ENCODE data around the gene SESN2. TPM values are rescaled to one million over a fixed set of nuclear protein-coding genes. Genes with fewer than 3 reads are reported as not detected.

Gene SESN2
- total and polyA plus RNA-seq, 10 of the 15 experiments (the other 5 are each of a cell fraction or from before 2014, with no cell fraction given): 1.5 to 40.9 (median 17.8) TPM

GRCh38 chr1:28297826-28298225, 38.5 kb downstream of the SESN2 start (continued):
- no peak for TF ChIP-seq BMI1 (IDR thresholded peaks at IDR 0.05; ENCODE audit: borderline replicate concordance)
- TF ChIP-seq NFIC (IDR thresholded peaks at IDR 0.05; ENCODE audit: low read depth, low read length): peak; percentile 44; the same call in 1 of the 2 replicates
- TF ChIP-seq NFXL1 (IDR thresholded peaks at IDR 0.05; ENCODE audit: borderline replicate concordance): no peak
- TF ChIP-seq, protein P1, sequence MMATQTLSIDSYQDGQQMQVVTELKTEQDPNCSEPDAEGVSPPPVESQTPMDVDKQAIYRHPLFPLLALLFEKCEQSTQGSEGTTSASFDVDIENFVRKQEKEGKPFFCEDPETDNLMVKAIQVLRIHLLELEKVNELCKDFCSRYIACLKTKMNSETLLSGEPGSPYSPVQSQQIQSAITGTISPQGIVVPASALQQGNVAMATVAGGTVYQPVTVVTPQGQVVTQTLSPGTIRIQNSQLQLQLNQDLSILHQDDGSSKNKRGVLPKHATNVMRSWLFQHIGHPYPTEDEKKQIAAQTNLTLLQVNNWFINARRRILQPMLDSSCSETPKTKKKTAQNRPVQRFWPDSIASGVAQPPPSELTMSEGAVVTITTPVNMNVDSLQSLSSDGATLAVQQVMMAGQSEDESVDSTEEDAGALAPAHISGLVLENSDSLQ (IDR thresholded peaks at IDR 0.05): 0 out of 2 replicates have a peak, but pooled peaks have one; percentile 17
- no peak for TF ChIP-seq PRDM15 (CRISPR knock-in tag; IDR thresholded peaks at IDR 0.05)
- TF ChIP-seq PBX3 (IDR thresholded peaks at IDR 0.05; ENCODE audit: insufficient replicate concordance, low read depth, low read length): peak; percentile 72
- TF ChIP-seq TCF7 (IDR thresholded peaks at IDR 0.05; ENCODE audit: borderline replicate concordance): peak; percentile 95
- TF ChIP-seq DPF2 (IDR thresholded peaks at IDR 0.05): 0 out of 2 replicates have a peak, but pooled peaks have one; percentile 43
- peak; percentile 49 to 75; a peak in 2 of 4 replicates for TF ChIP-seq BHLHE40 (IDR thresholded peaks at IDR 0.05; ENCODE audit: borderline replicate concordance in 1 of 2, low read depth in 2 of 2, low read length in 1 of 2)
- no peak for TF ChIP-seq ZBED1 (IDR thresholded peaks at IDR 0.05; ENCODE audit: borderline replicate concordance)
- no peak for TF ChIP-seq SIN3A (IDR thresholded peaks at IDR 0.05; ENCODE audit: low read depth, low read length)
- 0 out of 2 replicates have a peak, but pooled peaks have one; percentile 26 for TF ChIP-seq CREM (IDR thresholded peaks at IDR 0.05; ENCODE audit: low read depth)
- TF ChIP-seq ZBTB4 (CRISPR knock-in tag; IDR thresholded peaks at IDR 0.05): no peak
- TF ChIP-seq YBX1 (IDR thresholded peaks at IDR 0.05): no peak
- no peak for TF ChIP-seq FOS (IDR thresholded peaks at IDR 0.05; ENCODE audit: borderline replicate concordance, extremely low read depth, insufficient read length)
- TF ChIP-seq RBBP5 (conservative IDR thresholded peaks at IDR 0.05): no peak

Measured in GM12878 (cell line).